Lower leg skin (tissue), 3 donors: Measurements from ENCODE around the gene CPD.

Experiments
- POLR2A ChIP-seq, 2 donors: fragments of 450-650 bp; IDR thresholded peaks; one replicate each; pipeline ENCODE4 v1.6.1; 2016 to 2017; ENCODE audit warnings: antibody characterized with exemption in 2 of 2, mild to moderate bottlenecking in 1 of 2, moderate library complexity in 1 of 2
- TF ChIP-seq, protein P1 (sequence below), 3 donors: fragments of 450-650 bp; IDR thresholded peaks; one replicate each; pipeline ENCODE4 v1.5.1; 2016; ENCODE audit warnings: antibody characterized with exemption in 3 of 3, mild to moderate bottlenecking in 3 of 3, moderate library complexity in 2 of 3

GRCh38 chr17:30433514-30433913 is 54.8 kb downstream of the CPD start:
- TF ChIP-seq POLR2A (IDR thresholded peaks at IDR 0.05), result no peak
- TF ChIP-seq, protein P1, sequence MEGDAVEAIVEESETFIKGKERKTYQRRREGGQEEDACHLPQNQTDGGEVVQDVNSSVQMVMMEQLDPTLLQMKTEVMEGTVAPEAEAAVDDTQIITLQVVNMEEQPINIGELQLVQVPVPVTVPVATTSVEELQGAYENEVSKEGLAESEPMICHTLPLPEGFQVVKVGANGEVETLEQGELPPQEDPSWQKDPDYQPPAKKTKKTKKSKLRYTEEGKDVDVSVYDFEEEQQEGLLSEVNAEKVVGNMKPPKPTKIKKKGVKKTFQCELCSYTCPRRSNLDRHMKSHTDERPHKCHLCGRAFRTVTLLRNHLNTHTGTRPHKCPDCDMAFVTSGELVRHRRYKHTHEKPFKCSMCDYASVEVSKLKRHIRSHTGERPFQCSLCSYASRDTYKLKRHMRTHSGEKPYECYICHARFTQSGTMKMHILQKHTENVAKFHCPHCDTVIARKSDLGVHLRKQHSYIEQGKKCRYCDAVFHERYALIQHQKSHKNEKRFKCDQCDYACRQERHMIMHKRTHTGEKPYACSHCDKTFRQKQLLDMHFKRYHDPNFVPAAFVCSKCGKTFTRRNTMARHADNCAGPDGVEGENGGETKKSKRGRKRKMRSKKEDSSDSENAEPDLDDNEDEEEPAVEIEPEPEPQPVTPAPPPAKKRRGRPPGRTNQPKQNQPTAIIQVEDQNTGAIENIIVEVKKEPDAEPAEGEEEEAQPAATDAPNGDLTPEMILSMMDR (IDR thresholded peaks at IDR 0.05), result no peak
